GM18907 (cell line): ENCODE results near the gene PACS1.
"Not testable (repeated sequence)": the region's sequence is repeated elsewhere in the genome, so short reads cannot be mapped to it uniquely, and the experiment has no call there.

Source experiments
- ATAC-seq: cut with Tn5 transposase; IDR thresholded peaks from one replicate; pipeline ENCODE4 v1.9.1; 2021; ENCODE audit warnings: mild to moderate bottlenecking, moderate library complexity; ENCODE audit not compliant: unreplicated experiment

The PACS1 gene

GRCh38 chr11:66267379-66268243 lies 197.5 kb downstream of the PACS1 start:
- ATAC-seq: peak; percentile 48

DNA sequence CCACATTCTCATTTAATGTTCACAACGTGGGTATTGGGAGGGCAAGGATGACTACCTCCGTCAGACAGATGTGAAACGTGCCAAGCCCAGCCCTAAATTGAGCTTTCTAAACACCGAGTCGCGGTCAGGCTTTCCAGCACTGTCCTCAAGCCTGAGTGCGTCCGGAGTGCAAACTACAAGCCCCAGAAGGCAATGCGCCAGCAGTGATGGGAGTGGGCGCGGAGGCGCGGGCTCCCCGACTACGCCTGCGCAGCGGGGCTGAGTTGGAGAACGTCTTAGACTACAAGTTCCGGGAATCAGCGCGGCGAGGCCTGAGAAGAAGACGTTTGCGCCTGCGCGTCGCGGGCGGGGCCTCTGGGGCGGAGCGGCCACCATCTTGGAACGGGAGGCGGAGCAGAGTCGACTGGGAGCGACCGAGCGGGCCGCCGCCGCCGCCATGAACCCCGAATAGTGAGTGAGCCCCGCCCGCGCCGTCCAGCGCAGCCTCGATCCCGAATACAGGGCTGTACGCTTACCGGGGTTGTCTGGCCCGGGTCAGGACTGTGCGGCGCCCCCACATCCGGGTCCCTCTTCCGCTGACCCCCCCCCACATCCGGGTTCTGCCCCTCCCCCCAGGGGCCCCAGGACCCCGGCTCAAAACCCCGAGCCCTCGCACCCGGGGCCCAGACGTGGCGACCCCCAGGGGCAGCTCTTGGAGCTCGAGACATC lies 198.3 kb downstream of the PACS1 start, which contains the start of gene RAB1B:
Gene RAB1B, plus strand, starts transcription at position 396 of the 708 bp plus-strand sequence. Its CDS starts 41 bp downstream, at position 437.
- ATAC-seq: peak; percentile 77

DNA sequence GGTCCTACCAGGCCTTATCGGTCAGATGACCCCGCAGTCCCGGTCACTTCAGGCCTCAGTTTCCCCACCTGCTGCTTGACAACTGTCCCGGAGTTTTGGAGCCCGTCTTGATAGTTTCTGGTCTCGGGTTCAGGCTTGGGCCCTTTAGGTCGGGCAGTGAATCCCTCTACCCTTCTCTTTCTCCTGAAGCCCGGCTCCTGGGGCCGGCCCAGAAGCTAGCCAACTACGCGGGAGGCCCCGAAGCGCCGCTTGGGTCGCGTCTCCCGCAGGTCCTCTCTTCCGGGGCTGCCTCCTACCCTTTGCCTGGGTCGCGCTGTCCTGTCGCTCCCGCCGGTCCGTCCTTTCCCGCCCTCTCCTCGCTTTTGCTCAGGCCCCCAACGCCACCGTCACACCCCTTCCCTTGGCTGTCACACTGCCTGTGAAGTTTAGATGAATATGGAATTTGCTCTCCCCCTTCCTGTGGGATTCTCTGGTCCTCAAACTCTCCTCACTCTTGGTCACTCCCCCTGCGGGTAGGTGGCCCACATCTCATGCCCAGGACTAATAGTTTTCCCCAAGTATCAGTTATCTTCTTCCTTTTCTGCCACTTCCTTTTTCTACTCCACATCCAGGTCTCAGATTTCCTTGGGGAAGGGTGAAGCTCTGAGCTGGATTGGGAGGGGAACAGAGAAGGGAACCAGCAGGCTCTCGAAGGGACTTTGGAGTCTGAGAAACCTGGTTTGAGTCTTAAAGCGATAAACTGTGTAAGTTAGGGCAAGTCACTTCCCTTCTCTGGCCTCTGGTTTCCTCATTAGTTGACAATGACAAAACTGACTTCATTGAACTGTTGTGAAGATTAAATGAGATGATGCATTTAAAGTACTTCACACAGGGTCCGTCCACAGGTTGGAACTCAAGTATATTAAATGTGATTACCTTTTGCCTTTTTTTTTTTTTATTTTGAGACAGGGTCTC lies 199.2 kb downstream of the PACS1 start:
- ATAC-seq: no peak

GRCh38 chr11:66271816-66272215 lies 201.7 kb downstream of the PACS1 start:
- no peak for ATAC-seq

- no peak for ATAC-seq
Measured at GRCh38 chr11:66272596-66272995, 202.5 kb downstream of the PACS1 start.

DNA sequence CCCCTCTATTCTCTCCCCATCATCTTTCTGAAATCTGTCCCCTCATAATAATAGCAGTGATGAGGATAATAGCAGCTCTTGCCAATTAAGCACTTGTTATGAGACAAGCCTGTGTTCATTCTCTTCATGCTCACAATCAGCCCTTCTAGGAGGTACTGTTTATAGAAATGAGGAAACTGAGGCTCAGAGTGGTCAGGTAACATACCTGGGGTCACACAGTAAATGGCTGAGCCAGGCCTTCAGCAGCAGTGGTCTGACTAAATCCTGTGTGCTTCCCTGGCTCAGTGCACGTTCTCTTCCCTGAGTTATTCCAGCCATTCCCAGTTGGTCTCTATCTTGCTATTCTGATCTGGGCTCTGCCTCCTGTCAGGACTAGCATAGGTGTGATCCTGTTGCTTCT lies 204.1 kb downstream of the PACS1 start:
- ATAC-seq: no peak

DNA sequence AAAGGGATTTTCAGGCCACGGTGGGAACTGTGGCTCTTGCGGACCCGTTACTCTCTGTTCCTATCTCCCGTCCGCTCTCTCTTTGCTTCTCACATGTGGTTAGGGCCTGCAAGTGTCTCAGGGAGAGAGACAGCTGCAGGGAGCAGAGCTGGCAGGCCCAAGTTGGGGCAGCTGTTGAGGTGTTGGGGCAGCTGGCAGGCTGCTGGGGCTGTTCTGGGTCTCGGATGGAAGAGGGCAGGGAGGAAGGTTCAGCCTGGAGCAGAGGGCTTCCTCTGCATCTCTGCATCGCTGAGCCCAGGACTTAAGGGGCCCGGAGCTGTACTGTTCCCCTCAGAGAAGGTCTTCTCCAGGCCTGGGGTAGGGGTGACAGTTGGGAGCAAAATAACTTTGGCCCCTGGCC lies 205.3 kb downstream of the PACS1 start:
- ATAC-seq: no peak

GRCh38 chr11:66275984-66276612 lies 206.0 kb downstream of the PACS1 start:
- no peak for ATAC-seq

DNA sequence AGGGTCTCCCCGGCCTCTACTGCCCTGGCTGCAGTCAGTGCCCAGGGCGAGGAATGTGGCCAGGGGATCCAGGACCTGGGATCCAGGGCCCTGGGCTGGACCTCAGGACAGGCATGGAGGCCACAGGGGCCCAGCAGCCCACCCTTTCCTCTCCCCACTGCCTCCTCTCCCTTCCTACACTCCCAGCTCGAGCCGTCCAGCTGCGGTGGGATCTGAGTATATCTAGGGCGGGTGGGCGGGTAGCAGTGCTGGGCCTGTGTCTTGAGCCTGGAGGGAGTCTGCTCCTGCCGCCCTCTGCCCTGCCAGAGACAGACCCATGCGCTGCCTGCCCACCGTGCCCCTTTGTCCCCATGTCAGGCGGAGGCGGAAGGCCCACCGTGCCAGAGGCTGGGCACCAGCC lies 206.5 kb downstream of the PACS1 start:
- not testable (repeated sequence) for ATAC-seq

GRCh38 chr11:66277064-66277463 lies 207.0 kb downstream of the PACS1 start:
- not testable (repeated sequence) for ATAC-seq

GRCh38 chr11:66277471-66278362 lies 207.6 kb downstream of the PACS1 start, which contains the start of gene CNIH2:
TSS of gene CNIH2 (plus strand) at chr11:66278175. CDS start at chr11:66278457, 282 bp downstream.
- ATAC-seq: no peak

GRCh38 chr11:66278363-66279091 lies 208.5 kb downstream of the PACS1 start:
- ATAC-seq: no peak

DNA sequence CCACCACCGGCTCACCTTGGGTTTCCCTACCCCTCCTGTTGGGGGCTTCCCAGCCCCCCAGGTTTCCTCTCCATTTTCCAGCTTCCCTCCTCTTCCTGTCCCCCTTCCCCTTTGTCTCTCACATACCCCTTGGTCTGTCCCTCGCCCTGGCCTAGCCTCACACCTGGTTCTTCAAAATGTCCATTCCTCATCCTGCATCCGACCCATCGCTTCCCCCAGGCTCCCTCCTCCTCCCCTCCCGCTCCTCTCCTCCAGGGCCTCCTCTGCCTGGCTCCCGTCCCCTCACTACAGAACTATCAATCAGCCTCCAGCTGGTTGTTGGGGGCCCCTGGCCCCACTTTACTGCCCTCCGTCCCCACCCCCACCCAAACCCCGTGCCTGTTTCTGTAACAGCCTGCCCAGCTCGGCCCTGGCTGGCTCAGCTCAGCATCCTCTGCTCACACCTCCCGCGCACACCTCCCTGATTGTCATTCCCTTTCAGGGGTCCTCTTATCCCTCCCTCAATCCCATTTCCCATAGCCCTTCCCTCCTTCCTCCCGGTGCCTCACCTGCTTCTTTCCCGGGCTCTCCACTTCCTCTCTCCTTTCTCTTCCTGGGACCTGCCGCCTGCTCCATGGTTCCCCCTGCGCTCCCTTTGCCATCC lies 209.1 kb downstream of the PACS1 start:
- ATAC-seq: no peak

GRCh38 chr11:66280428-66280827 lies 210.4 kb downstream of the PACS1 start:
- ATAC-seq: no peak

DNA sequence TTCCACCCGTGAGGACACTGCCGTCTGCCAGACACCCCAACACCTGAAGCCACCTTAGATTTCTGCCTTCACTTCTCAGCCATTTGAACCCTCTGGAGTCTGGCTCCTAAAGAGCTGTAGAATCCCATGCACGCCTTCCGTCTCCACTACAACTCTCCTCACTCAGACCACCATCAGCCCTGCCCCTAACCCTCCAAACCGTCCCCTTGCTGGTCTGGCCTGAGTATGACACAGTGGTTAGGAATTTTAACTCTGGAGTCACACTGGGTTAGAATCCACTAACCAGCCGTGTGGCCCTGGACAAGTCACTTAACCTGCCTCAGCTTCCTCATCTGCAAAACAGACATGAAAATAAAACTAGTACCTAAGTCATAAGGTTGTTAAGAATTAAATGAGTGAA lies 210.9 kb downstream of the PACS1 start:
- ATAC-seq: no peak

GRCh38 chr11:66281776-66282467 lies 211.8 kb downstream of the PACS1 start:
- ATAC-seq: no peak
